NCI-H2171 treated with DMSO at 0.1 percent for 48 hours (cell line): ENCODE data around the gene FAAP100.
"Not testable (repeated sequence)": the region's sequence is repeated elsewhere in the genome, so short reads cannot be mapped to it uniquely, and the experiment has no call there.

ENCODE experiments used
- DNase-seq: peaks from one replicate; lab custom pipeline; 2025; lab: John Stamatoyannopoulos, UW

Gene FAAP100

GRCh38 chr17:81552244-81553017, at the start of gene FAAP100:
TSS of gene FAAP100 (minus strand) at chr17:81552353. CDS start at chr17:81552330, 23 bp downstream.
- peak; percentile 78 for DNase-seq

DNA sequence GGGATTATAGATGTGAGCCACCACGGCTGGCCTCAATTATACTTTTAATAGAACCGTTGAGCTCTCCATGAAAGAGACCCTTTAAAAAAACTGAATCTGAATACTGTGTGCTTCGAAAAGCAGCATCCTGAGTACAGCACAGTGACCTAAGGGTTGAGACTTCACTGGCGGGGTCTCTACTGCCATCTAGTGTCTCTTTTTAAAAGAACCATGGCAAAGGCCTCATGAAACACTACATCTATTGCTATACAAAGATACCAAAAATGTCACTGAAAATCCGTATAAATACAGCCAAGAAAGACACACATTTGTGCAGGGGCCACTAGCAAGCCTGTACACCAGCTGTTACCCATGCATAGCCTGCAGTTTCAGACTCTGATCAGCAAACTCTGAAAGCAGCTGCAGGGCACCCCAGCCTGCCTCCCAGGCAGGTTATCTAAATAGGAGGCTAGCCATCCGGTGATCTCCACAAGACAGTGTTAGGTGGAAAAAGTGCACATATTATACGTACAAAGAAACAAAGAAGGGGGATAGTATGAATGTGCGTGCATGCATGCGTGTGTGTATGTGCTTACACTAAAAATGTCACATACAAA, 49.5 kb upstream of the FAAP100 start:
- DNase-seq, result peak; percentile 80

GRCh38 chr17:81599719-81600486, 47.8 kb upstream of the FAAP100 start:
- no peak for DNase-seq

- DNase-seq, result no peak
Measured at GRCh38 chr17:81593105-81593871, 41.1 kb upstream of the FAAP100 start.

DNA sequence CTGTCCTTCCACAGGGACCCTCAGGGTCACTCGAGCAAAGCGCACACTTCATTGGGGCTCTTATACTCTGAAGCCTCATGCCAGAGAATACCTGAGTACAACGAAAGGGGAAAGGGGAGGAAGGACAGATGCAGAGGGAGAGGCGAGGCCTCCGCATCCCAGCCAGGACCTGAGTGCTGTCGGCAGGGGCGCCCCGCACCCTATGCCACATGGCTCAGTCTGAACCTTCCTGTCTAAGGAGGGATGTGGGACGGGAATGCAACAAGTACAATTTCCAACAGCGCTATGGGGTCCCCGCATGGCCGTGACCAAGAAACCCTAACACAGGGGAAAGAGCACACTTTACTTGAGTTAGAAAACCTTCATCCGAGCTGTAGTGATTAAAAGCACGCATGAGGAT, 39.8 kb upstream of the FAAP100 start:
- no peak for DNase-seq

DNA sequence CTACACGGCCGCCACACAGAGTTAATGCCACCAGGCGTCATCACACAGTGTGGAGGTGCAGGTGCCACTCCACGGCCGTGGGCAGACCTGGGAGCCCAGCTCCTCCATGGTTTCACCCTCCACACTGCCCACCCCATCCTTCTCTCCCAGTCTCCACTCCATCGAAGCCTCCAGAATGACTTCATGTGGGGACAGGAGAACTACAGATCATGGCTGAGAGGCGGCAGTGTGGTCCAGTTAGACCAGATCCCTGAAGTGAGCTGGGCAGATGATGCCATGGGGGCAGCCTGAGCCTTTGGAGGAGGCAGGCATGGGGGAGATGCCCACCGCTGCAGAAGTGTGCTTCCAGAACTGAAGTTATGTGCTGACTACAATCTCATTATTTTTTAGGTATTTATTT, 38.0 kb upstream of the FAAP100 start:
- DNase-seq, result no peak

DNA sequence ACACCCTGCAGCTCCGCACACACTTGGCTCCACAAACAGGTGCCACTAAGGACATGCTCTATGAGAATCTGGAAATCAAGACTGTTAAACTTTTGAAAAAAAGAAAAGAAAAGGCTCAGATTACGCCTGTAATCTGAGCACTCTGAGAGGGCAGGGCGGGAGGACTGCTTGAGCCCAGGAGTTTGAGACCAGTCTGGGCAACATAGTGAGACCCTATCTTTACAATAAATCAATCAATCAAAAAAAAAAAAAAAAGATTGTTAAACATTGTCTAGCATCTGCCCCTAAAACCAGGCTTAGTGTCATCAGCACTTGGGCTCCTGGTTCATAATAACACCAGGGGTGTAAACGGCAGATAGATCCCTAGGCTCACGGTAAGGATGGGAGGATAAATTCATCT, 37.5 kb upstream of the FAAP100 start:
- no peak for DNase-seq

- no peak for DNase-seq
Measured at GRCh38 chr17:81586096-81586495, 33.9 kb upstream of the FAAP100 start.

DNA sequence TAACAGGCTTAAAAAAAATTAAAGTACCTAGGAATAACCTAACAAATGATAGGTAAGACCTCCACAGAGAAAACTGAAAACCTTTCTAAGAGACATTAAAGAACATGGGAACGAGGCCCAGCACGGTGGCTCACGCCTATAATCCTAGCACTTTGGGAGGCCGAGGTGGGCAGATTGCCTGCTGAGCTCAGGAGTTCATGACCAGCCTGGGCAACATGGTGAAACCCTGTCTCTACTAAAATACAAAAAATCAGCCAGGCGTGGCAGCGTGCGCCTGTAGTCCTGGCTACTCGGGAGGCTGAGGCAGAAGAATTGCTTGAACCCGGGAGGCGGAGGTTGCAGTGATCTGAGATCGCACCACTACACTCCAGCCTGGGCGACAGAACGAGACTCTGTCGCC, 32.6 kb upstream of the FAAP100 start:
- not testable (repeated sequence) for DNase-seq

GRCh38 chr17:81583589-81584342, 31.6 kb upstream of the FAAP100 start:
- no peak for DNase-seq

DNA sequence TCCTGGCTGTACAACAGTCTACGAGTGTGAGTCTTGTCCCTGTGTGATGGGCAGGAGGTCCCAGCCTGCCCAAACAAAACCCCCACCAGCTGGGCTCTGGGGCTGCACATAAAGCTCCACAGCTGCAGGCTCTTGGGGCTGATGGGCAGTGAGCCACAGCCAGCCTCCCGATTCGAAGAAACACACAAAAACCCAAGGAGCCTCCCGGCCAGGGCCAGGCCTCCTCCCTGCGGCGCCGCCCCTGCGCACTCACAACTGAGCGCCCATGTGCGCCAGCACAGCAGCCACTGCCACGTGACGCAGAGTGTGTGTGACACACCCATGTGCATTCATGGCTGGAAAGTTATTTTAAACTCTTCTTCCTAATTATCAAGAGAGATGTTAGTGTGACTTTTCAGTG, 30.6 kb upstream of the FAAP100 start:
- DNase-seq, result no peak

GRCh38 chr17:81582341-81582740, 30.2 kb upstream of the FAAP100 start:
- DNase-seq, result no peak

DNA sequence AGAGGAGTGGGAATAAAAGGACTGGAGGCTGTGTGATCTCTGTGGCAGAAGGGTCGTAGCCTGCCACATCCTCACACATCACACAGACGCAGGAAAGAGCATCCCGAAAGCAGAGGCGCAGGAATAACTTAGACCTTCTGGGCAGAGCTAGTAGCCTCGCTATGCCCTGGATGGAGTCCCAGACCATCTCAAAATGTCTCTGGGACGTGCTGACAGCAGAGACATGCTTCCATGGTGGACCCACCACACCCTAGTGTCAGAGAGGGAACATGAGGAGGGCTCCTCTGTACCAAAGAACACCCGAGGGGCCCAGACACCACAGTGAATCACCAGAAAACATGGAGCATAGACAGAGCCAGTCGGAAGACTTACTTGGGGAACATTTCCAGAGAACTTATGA, 29.6 kb upstream of the FAAP100 start:
- DNase-seq, result no peak

GRCh38 chr17:81580481-81580880, 28.3 kb upstream of the FAAP100 start:
- no peak for DNase-seq

- DNase-seq, result no peak
Measured at GRCh38 chr17:81579821-81580321, 27.7 kb upstream of the FAAP100 start.

- no peak for DNase-seq
Measured at GRCh38 chr17:81579298-81579697, 27.1 kb upstream of the FAAP100 start.

- no peak for DNase-seq
Measured at GRCh38 chr17:81578561-81579225, 26.5 kb upstream of the FAAP100 start.

GRCh38 chr17:81578038-81578441, 25.9 kb upstream of the FAAP100 start:
- DNase-seq, result no peak

GRCh38 chr17:81577278-81578000, 25.3 kb upstream of the FAAP100 start:
- no peak for DNase-seq
